HepG2 (cell line): Measurements from ENCODE around the gene NOTO. TPM values are rescaled to one million over a fixed set of nuclear protein-coding genes. Genes with fewer than 3 reads are reported as not detected.

ENCODE experiments used
- CBX2 ChIP-seq, 2 experiments: fragments of 200-600 bp in 1 of 2; sonication (generic); formaldehyde crosslinking in 1 of 2; IDR thresholded peaks; 2 replicates each; pipeline versions ENCODE4 v1.7.0 to v1.8.1; 2018 to 2022; ENCODE audit warnings: low read depth in 2 of 2, low read length in 1 of 2, mild to moderate bottlenecking in 1 of 2, missing genetic modification reagents in 1 of 2
- CBX5 ChIP-seq: sonication (generic); formaldehyde crosslinking; IDR thresholded peaks from 2 replicates; pipeline ENCODE4 v1.4.0; 2020; ENCODE audit warnings: missing genetic modification reagents, borderline replicate concordance
- CHCHD3 ChIP-seq: sonication (generic); formaldehyde crosslinking; IDR thresholded peaks from 2 replicates; pipeline ENCODE4 v1.8.0; 2022; ENCODE audit warnings: mild to moderate bottlenecking, missing genetic modification reagents, moderate library complexity
- EZH2 ChIP-seq: conservative IDR thresholded peaks from 2 replicates; pipeline ENCODE4 v1.6.1; 2012; ENCODE audit warnings: mild to moderate bottlenecking, low read depth, low read length, moderate library complexity
- FOXA3 ChIP-seq: IDR thresholded peaks from 2 replicates; pipeline ENCODE4 v1.6.1; 2016; ENCODE audit warnings: missing genetic modification reagents, missing compliant biosample characterization
- FOXK2 ChIP-seq: fragments of 450-650 bp; IDR thresholded peaks from 2 replicates; pipeline ENCODE4 v1.6.1; 2016
- FOXP4 ChIP-seq: sonication (generic); formaldehyde crosslinking; IDR thresholded peaks from 2 replicates; pipeline ENCODE4 v1.4.0; 2020; ENCODE audit warnings: missing genetic modification reagents
- MIER2 ChIP-seq: IDR thresholded peaks from 2 replicates; pipeline ENCODE4 v1.6.1; 2016; ENCODE audit warnings: missing biosample characterization, missing genetic modification reagents
- PRDM10 ChIP-seq: sonication (generic); formaldehyde crosslinking; IDR thresholded peaks from 2 replicates; pipeline ENCODE4 v1.4.0; 2020; ENCODE audit warnings: low read depth, missing genetic modification reagents
- RAD51 ChIP-seq: fragments of 450-650 bp; IDR thresholded peaks from 2 replicates; pipeline ENCODE4 v1.6.1; 2016; ENCODE audit warnings: borderline replicate concordance
- RXRB ChIP-seq: IDR thresholded peaks from 2 replicates; pipeline ENCODE4 v1.6.1; 2016; ENCODE audit warnings: borderline replicate concordance, missing genetic modification reagents, missing compliant biosample characterization
- SKIL ChIP-seq: sonication (generic); formaldehyde crosslinking; IDR thresholded peaks from 2 replicates; pipeline ENCODE4 v1.8.0; 2022; ENCODE audit warnings: missing genetic modification reagents, mild to moderate bottlenecking, moderate library complexity, borderline replicate concordance
- SYNCRIP ChIP-seq: fragments of 200-400 bp; formaldehyde crosslinking; IDR thresholded peaks from 2 replicates; pipeline ENCODE4 v1.6.1; 2018; ENCODE audit warnings: mild to moderate bottlenecking, low read depth, low read length; ENCODE audit not compliant: insufficient read depth
- TARDBP ChIP-seq: sonication (generic); formaldehyde crosslinking; IDR thresholded peaks from 2 replicates; pipeline ENCODE4 v1.8.0; 2022; ENCODE audit warnings: mild to moderate bottlenecking, missing genetic modification reagents
- TBL1XR1 ChIP-seq: fragments of 150-350 bp; IDR thresholded peaks from 2 replicates; pipeline ENCODE4 v1.6.1; 2014; ENCODE audit warnings: borderline replicate concordance, low read length; ENCODE audit not compliant: partially characterized antibody
- ZNF143 ChIP-seq: sonication (generic); formaldehyde crosslinking; IDR thresholded peaks from 2 replicates; pipeline ENCODE4 v1.4.0; 2020; ENCODE audit warnings: missing genetic modification reagents
- ZNF512B ChIP-seq: sonication (generic); formaldehyde crosslinking; IDR thresholded peaks from 2 replicates; pipeline ENCODE4 v1.5.1; 2020; ENCODE audit warnings: missing genetic modification reagents, mild to moderate bottlenecking, borderline replicate concordance
- polyA plus RNA-seq, 8 experiments: library from polyadenylated mRNA; depleted of rRNA in 3 of 8; stranded (reverse) in 7 of 8; unstranded in 1 of 8; fragments of >200 nt; fragmentation: Illumina TruSeq in 4 of 8; extraction: Trizol in 4 of 8; gene quantifications; 2 replicates each; pipeline versions ENCODE4 v1.2.1 to v1.2.3, GENCODE V29; 2011 to 2016; ENCODE audit warnings: low read depth in 4 of 8, missing spikeins in 1 of 8, mixed read lengths in 1 of 8; ENCODE audit not compliant: insufficient read depth in 1 of 8
- total RNA-seq, 5 experiments: library from RNA; depleted of rRNA; stranded (reverse); fragments of >200 nt; fragmentation: Illumina TruSeq; extraction: Trizol; gene quantifications; 2 replicates each; pipeline ENCODE4 v1.2.3, GENCODE V29; 2016; ENCODE audit warnings: low read depth in 1 of 5

Gene NOTO
- total and polyA plus RNA-seq, 2 of the 13 experiments (the other 11 are each of a cell fraction or from before 2014, with no cell fraction given) = not detected

- TF ChIP-seq ZNF512B (no peak), TARDBP (CRISPR knock-in tag) (peak; percentile 97), CBX2 (IDR thresholded peaks at IDR 0.05; ENCODE audit: low read depth, low read length) (no peak), CBX2 (CRISPR knock-in tag; IDR thresholded peaks at IDR 0.05; ENCODE audit: low read depth) (no peak), RAD51 (no peak), TBL1XR1 (peak; percentile 64), ZNF143 (peak; percentile 93), FOXA3 (peak; percentile 62), SYNCRIP (no peak), PRDM10 (CRISPR knock-in tag) (peak; percentile 69; the same call in 1 of the 2 replicates), FOXK2 (peak; percentile 21; the same call in 1 of the 2 replicates), RXRB (CRISPR knock-in tag) (peak; percentile 50; the same call in 1 of the 2 replicates), EZH2 (no peak), FOXP4 (CRISPR knock-in tag) (peak; percentile 39; the same call in 1 of the 2 replicates), CBX5 (CRISPR knock-in tag) (0 out of 2 replicates have a peak, but pooled peaks have one; percentile 52), SKIL (CRISPR knock-in tag) (peak; percentile 23; the same call in 1 of the 2 replicates), CHCHD3 (no peak), MIER2 (CRISPR knock-in tag) (peak; percentile 67; the same call in 1 of the 2 replicates)
Measured at GRCh38 chr2:73233932-73234832, 31.8 kb downstream of the NOTO start, which contains the start of gene CCT7 (continued).
